K562 (cell line): ENCODE data around the gene MICALL2. TPM values are rescaled to one million over a fixed set of nuclear protein-coding genes. Genes with fewer than 3 reads are reported as not detected.

Experiments used
- ATAC-seq: fragments of 200-7000 bp; cut with Tn5 transposase; 3 replicates; pipeline ENCODE4 v1.9.1; 2020; ENCODE audit warnings: moderate library complexity
- BruUV-seq: library from RNA; stranded (reverse); fragments of 400-500 nt; replicated peaks from 2 replicates; lab custom pipeline; 2021; lab: Mats Ljungman, UMichigan
- CTCF ChIA-PET: fragments of 300-600 bp; formaldehyde crosslinking; extraction: SDS; loops from one replicate; lab custom pipeline; 2021; ENCODE audit warnings: low intra/inter-chr PET ratio; lab: Yijun Ruan, JAX
- POLR2A ChIA-PET: fragments of 300-600, 350-650 bp; sonication (Branson Sonifier 250); formaldehyde crosslinking; extraction: SDS; loops from one replicate; lab custom pipeline; 2021; ENCODE audit warnings: antibody characterized with exemption, inconsistent platforms; lab: Yijun Ruan, JAX
- DNase-seq, 4 experiments: peaks; one replicate each; pipeline versions ENCODE4 v3.0.0 to v3.0.0-alpha.2; 2011 to 2018; ENCODE audit warnings: low spot score in 3 of 4, mixed read lengths in 3 of 4; ENCODE audit errors: extremely low read depth in 1 of 4
- FAIRE-seq: peaks from 2 replicates; lab custom pipeline; 2011; peaks lifted over from hg19 to GRCh38; lab: Jason Lieb, UNC
- H2AFZ ChIP-seq: 2 replicates; pipeline ENCODE4 v1.6.0; 2011; ENCODE audit warnings: low read depth, low read length, control low read depth, inconsistent platforms
- H3K27ac ChIP-seq: fragments of 200-600 bp; 3 replicates; pipeline ENCODE4 v1.8.0; 2011; ENCODE audit warnings: low read depth, mild to moderate bottlenecking, control low read depth, inconsistent platforms, low read length, moderate library complexity, mixed read lengths; ENCODE audit errors: extremely low read depth
- H3K27me3 ChIP-seq, 2 experiments: fragments of 300-600 bp in 1 of 2; 2 replicates in 1 of 2; 3 replicates in 1 of 2; pipeline versions ENCODE4 v1.6.0 to v1.8.0; 2011; ENCODE audit warnings: inconsistent platforms in 2 of 2, low read length in 2 of 2, mild to moderate bottlenecking in 1 of 2, mixed read lengths in 1 of 2, moderate library complexity in 1 of 2; ENCODE audit not compliant: control insufficient read depth in 2 of 2, insufficient read depth in 2 of 2
- H3K36me3 ChIP-seq: fragments of 300-600 bp; 3 replicates; pipeline ENCODE4 v1.8.0; 2011; ENCODE audit warnings: mild to moderate bottlenecking, low read length, inconsistent platforms; ENCODE audit not compliant: control insufficient read depth, insufficient read depth
- H3K4me1 ChIP-seq, 2 experiments: fragments of 200-600 bp in 1 of 2; replicated peaks in 1 of 2; 2 replicates in 1 of 2; 3 replicates in 1 of 2; pipeline versions ENCODE4 v1.5.1 to v1.8.0; 2011; ENCODE audit warnings: inconsistent platforms in 2 of 2, low read length in 2 of 2, mild to moderate bottlenecking in 1 of 2, mixed read lengths in 1 of 2, moderate library complexity in 1 of 2; ENCODE audit not compliant: control insufficient read depth in 2 of 2, insufficient read depth in 2 of 2
- H3K4me2 ChIP-seq: 2 replicates; pipeline ENCODE4 v1.6.1; 2011; ENCODE audit warnings: low read length, control low read depth, inconsistent platforms, mixed read lengths; ENCODE audit not compliant: insufficient read depth
- H3K4me3 ChIP-seq: fragments of 200-600 bp; sonication (generic), shearing (Covaris generic); 2 replicates; pipeline ENCODE4 v1.5.1; 2016; ENCODE audit warnings: control low read depth, inconsistent platforms
- H3K79me2 ChIP-seq: fragments of 200-600 bp; 3 replicates; pipeline ENCODE4 v1.8.0; 2011; ENCODE audit warnings: low read length, inconsistent platforms; ENCODE audit not compliant: control insufficient read depth, insufficient read depth
- H3K9ac ChIP-seq, 2 experiments: 2 replicates each; pipeline versions ENCODE4 v1.6.0 to v1.6.1; 2011; ENCODE audit warnings: low read depth in 2 of 2, low read length in 2 of 2, control low read depth in 1 of 2, inconsistent platforms in 1 of 2, mild to moderate bottlenecking in 1 of 2, mixed read lengths in 1 of 2; ENCODE audit not compliant: insufficient read depth in 1 of 2
- H3K9me1 ChIP-seq: one replicate; pipeline ENCODE4 v1.6.0; 2011; ENCODE audit warnings: inconsistent platforms, mild to moderate bottlenecking, low read length, moderate library complexity; ENCODE audit not compliant: control insufficient read depth, insufficient read depth
- H3K9me3 ChIP-seq: replicated peaks from 2 replicates; pipeline ENCODE4 v1.5.1; 2011; ENCODE audit warnings: low read depth, low read length, inconsistent platforms; ENCODE audit not compliant: control insufficient read depth, insufficient read depth
- H4K20me1 ChIP-seq: replicated peaks from 2 replicates; pipeline ENCODE4 v1.6.1; 2011; ENCODE audit warnings: low read length, inconsistent platforms, mixed read lengths; ENCODE audit not compliant: control insufficient read depth, insufficient read depth
- ATF1 ChIP-seq, 2 experiments: fragments of 450-650 bp in 1 of 2; IDR thresholded peaks; 2 replicates each; pipeline ENCODE4 v1.6.1; 2016; ENCODE audit warnings: missing compliant biosample characterization in 1 of 2, missing genetic modification characterization in 1 of 2
- CXXC5 ChIP-seq: fragments of 250-450 bp; sonication (Bioruptor Pico); IDR thresholded peaks from 2 replicates; pipeline ENCODE4 v1.8.0; 2022; ENCODE audit warnings: inconsistent platforms, mild to moderate bottlenecking, moderate library complexity
- GTF2E2 ChIP-seq: fragments of 200-800 bp; sonication (Bioruptor generic); IDR thresholded peaks from 2 replicates; pipeline ENCODE4 v1.6.1; 2016; ENCODE audit warnings: missing genetic modification characterization, missing compliant biosample characterization
- GTF2F1 ChIP-seq: IDR thresholded peaks from 2 replicates; pipeline ENCODE4 v1.6.1; 2011; ENCODE audit warnings: low read depth, low read length, improper control_type of control experiment
- KLF6 ChIP-seq: fragments of 250-450 bp; sonication (Bioruptor Pico); IDR thresholded peaks from 2 replicates; pipeline ENCODE4 v1.4.0; 2020; ENCODE audit warnings: mild to moderate bottlenecking, moderate library complexity, borderline replicate concordance
- MAFG ChIP-seq: fragments of 450-650 bp; conservative IDR thresholded peaks from 2 replicates; pipeline ENCODE4 v1.6.1; 2016; ENCODE audit warnings: missing genetic modification characterization, missing compliant biosample characterization
- PYGO2 ChIP-seq: fragments of 450-650 bp; IDR thresholded peaks from 2 replicates; pipeline ENCODE4 v1.6.1; 2016; ENCODE audit warnings: mild to moderate bottlenecking, missing genetic modification characterization, moderate library complexity, missing compliant biosample characterization
- RUNX1 ChIP-seq: sonication (generic); IDR thresholded peaks from 2 replicates; pipeline ENCODE4 v1.6.1; 2016; ENCODE audit warnings: antibody characterized with exemption, low read depth
- SMAD3 ChIP-seq: fragments of 450-650 bp; formaldehyde crosslinking; conservative IDR thresholded peaks from 2 replicates; pipeline ENCODE4 v1.4.0; 2020; ENCODE audit warnings: mild to moderate bottlenecking
- SMAD4 ChIP-seq: fragments of 250-450 bp; sonication (Bioruptor Pico); conservative IDR thresholded peaks from 2 replicates; pipeline ENCODE4 v1.8.0; 2021; ENCODE audit warnings: inconsistent platforms, mild to moderate bottlenecking, moderate library complexity
- STAT5B ChIP-seq: fragments of 250-450 bp; sonication (Bioruptor Pico); IDR thresholded peaks from 2 replicates; pipeline ENCODE4 v1.8.0; 2021; ENCODE audit warnings: mild to moderate bottlenecking, inconsistent platforms
- WHSC1 ChIP-seq: IDR thresholded peaks from one replicate; pipeline ENCODE4 v1.6.1; 2012; ENCODE audit warnings: low read length, control low read depth, inconsistent platforms
- WGBS: fragments of 100-300 bp; shearing (Covaris generic); methylation state at CpG from one replicate; pipeline ENCODE4 v1.1.6; 2016; ENCODE audit warnings: low coverage, mixed read lengths; ENCODE audit not compliant: insufficient coverage; ENCODE audit errors: missing lambda C conversion rate; 5-methylcytosine and 5-hydroxymethylcytosine counted together
- in situ Hi-C: fragments of 300-500 bp; cut with MboI; formaldehyde crosslinking; loops from 4 replicates; pipeline ENCODE4 v1.15.0; 2018; ENCODE audit warnings: inconsistent platforms, mixed read lengths
- intact Hi-C: fragments of 100-400 bp; cut with micrococcal nuclease; formaldehyde crosslinking; loops from 2 replicates; pipeline ENCODE4 v1.14.2; 2022
- polyA plus RNA-seq, 8 experiments: library from polyadenylated mRNA; depleted of rRNA in 4 of 8; stranded (reverse) in 5 of 8; unstranded in 3 of 8; fragments of >200 nt; fragmentation: Nextera tagmentation in 2 of 8; fragmentation: Illumina TruSeq in 1 of 8; extraction: Ambion mirVana in 2 of 8; extraction: Trizol in 1 of 8; gene quantifications; 2 replicates each; pipeline versions ENCODE4 v1.2.1 to v1.2.3, GENCODE V29; 2011 to 2014; ENCODE audit warnings: inconsistent platforms in 1 of 8, missing spikeins in 1 of 8
- total RNA-seq, 7 experiments: library from RNA; depleted of rRNA in 6 of 7; stranded (reverse); fragments of >200 nt in 6 of 7; fragmentation: Illumina TruSeq in 2 of 7; extraction: Trizol in 2 of 7; gene quantifications; 2 replicates each; pipeline versions ENCODE4 v1.2.1 to v1.2.3, GENCODE V29; 2011 to 2021; ENCODE audit warnings: low replicate concordance in 1 of 7
- TF ChIP-seq, protein P1 (sequence below): fragments of 450-650 bp; IDR thresholded peaks from 2 replicates; pipeline ENCODE4 v1.6.1; 2018; ENCODE audit warnings: mild to moderate bottlenecking, low read depth; ENCODE audit not compliant: partially characterized antibody
- TF ChIP-seq, protein P2 (sequence below): fragments of 450-650 bp; IDR thresholded peaks from 2 replicates; pipeline ENCODE4 v1.6.1; 2016; ENCODE audit warnings: missing biosample characterization, missing genetic modification characterization
- TF ChIP-seq, protein P3 (sequence below): fragments of 450-650 bp; formaldehyde crosslinking; IDR thresholded peaks from 2 replicates; pipeline ENCODE4 v1.4.0; 2020; ENCODE audit warnings: mild to moderate bottlenecking, moderate library complexity
- TF ChIP-seq, protein P4 (sequence below): fragments of 450-650 bp; IDR thresholded peaks from 2 replicates; pipeline ENCODE4 v1.6.1; 2016; ENCODE audit warnings: antibody characterized with exemption
- TF ChIP-seq, protein P5 (sequence below): sonication (generic); formaldehyde crosslinking; IDR thresholded peaks from 2 replicates; pipeline ENCODE4 v1.8.1; 2023; ENCODE audit warnings: mild to moderate bottlenecking, missing genetic modification reagents, moderate library complexity

Gene MICALL2
- total and polyA plus RNA-seq, 9 of the 15 experiments (the other 6 are each of a cell fraction or from before 2014, with no cell fraction given), result 1.8 to 103 (median 17.0) TPM

DNA sequence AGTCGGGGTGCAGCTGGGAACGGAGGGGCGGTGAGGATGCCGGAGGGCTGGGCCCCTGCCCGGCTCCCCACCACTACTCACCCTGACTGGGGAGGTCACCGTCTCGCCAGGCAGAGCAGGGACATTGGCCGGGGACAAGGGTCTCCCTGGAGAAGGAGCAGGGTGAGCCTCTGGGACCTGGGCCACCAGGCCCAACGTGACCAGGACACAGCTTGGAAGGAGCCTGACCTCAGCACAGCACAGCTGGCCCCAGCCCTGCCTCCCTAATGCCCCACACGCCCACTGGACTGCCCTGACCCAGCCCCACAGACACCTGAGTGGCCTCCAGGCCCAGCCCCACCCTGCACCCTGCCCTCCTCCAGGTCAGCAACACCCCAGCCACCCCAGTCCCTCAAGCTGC lies 21.1 kb downstream of the MICALL2 start:
- Histone ChIP-seq H3K79me2 (no peaks in the 10 kb centered on the region; the same call in 2 of the 3 replicates), H3K9me1 (no peaks in the 10 kb centered on the region), H3K9ac (peak overlapping the region in 1 of 2 experiments; percentile 45; a peak in 1 of 4 replicates), H4K20me1 (no peaks in the 10 kb centered on the region), H3K4me3 (no peak overlapping the region), H3K9me3 (no peaks in the 10 kb centered on the region), H3K27me3 (no peaks in the 10 kb centered on the region), H3K36me3 (peaks cover 88% of the 10 kb centered on the region), H2AFZ (no peak overlapping the region), H3K27ac (no peak overlapping the region), H3K4me2 (no peak overlapping the region), H3K4me1 (peaks cover 0 to 56% of the 10 kb centered on the region in 2 experiments; a peak in 2 of 5 replicates)
- 92% methylated on average over 9 of the region's 10 CpGs for WGBS
- intact Hi-C loops (no loop called here), in situ Hi-C loops (no loop called here)
- FAIRE-seq (no peak), ATAC-seq (no peak), DNase-seq (no peak)
- BruUV-seq, result no TSS peak
- ChIA-PET POLR2A (interaction anchor here (0.6 to 1.2 kb wide), 4 partner anchors 10 to 20 kb away, joined by 3 to 4 read pairs (median 4); no protein-coding TSS in a partner anchor), CTCF (no interaction called here)
- TF ChIP-seq GTF2F1 (no peak), SMAD3 (CRISPR knock-in tag) (no peak), WHSC1 (no peak), PYGO2 (tag) (no peak), RUNX1 (no peak), SMAD4 (CRISPR knock-in tag) (no peak), ATF1 (CRISPR knock-in tag; IDR thresholded peaks at IDR 0.05) (no peak), ATF1 (tag; IDR thresholded peaks at IDR 0.05) (no peak), STAT5B (CRISPR knock-in tag) (no peak), MAFG (tag) (no peak), GTF2E2 (tag) (no peak), KLF6 (CRISPR knock-in tag) (no peak), CXXC5 (CRISPR knock-in tag) (no peak)
- TF ChIP-seq, protein P1, sequence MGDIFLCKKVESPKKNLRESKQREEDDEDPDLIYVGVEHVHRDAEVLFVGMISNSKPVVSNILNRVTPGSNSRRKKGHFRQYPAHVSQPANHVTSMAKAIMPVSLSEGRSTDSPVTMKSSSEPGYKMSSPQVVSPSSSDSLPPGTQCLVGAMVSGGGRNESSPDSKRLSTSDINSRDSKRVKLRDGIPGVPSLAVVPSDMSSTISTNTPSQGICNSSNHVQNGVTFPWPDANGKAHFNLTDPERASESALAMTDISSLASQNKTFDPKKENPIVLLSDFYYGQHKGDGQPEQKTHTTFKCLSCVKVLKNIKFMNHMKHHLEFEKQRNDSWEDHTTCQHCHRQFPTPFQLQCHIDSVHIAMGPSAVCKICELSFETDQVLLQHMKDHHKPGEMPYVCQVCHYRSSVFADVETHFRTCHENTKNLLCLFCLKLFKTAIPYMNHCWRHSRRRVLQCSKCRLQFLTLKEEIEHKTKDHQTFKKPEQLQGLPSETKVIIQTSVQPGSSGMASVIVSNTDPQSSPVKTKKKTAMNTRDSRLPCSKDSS, result no peak
- TF ChIP-seq, protein P2, sequence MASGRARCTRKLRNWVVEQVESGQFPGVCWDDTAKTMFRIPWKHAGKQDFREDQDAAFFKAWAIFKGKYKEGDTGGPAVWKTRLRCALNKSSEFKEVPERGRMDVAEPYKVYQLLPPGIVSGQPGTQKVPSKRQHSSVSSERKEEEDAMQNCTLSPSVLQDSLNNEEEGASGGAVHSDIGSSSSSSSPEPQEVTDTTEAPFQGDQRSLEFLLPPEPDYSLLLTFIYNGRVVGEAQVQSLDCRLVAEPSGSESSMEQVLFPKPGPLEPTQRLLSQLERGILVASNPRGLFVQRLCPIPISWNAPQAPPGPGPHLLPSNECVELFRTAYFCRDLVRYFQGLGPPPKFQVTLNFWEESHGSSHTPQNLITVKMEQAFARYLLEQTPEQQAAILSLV, result no peak
- TF ChIP-seq, protein P3, sequence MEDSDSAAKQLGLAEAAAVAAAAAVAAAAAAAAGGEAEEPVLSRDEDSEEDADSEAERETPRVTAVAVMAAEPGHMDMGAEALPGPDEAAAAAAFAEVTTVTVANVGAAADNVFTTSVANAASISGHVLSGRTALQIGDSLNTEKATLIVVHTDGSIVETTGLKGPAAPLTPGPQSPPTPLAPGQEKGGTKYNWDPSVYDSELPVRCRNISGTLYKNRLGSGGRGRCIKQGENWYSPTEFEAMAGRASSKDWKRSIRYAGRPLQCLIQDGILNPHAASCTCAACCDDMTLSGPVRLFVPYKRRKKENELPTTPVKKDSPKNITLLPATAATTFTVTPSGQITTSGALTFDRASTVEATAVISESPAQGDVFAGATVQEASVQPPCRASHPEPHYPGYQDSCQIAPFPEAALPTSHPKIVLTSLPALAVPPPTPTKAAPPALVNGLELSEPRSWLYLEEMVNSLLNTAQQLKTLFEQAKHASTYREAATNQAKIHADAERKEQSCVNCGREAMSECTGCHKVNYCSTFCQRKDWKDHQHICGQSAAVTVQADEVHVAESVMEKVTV, result no peak
- TF ChIP-seq, protein P4, sequence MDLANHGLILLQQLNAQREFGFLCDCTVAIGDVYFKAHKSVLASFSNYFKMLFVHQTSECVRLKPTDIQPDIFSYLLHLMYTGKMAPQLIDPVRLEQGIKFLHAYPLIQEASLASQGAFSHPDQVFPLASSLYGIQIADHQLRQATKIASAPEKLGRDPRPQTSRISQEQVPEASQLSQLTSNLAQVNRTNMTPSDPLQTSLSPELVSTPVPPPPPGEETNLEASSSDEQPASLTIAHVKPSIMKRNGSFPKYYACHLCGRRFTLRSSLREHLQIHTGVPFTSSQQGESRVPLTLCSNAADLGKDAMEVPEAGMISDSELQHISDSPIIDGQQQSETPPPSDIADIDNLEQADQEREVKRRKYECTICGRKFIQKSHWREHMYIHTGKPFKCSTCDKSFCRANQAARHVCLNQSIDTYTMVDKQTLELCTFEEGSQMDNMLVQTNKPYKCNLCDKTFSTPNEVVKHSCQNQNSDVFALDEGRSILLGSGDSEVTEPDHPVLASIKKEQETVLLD, result no peak
- TF ChIP-seq, protein P5, sequence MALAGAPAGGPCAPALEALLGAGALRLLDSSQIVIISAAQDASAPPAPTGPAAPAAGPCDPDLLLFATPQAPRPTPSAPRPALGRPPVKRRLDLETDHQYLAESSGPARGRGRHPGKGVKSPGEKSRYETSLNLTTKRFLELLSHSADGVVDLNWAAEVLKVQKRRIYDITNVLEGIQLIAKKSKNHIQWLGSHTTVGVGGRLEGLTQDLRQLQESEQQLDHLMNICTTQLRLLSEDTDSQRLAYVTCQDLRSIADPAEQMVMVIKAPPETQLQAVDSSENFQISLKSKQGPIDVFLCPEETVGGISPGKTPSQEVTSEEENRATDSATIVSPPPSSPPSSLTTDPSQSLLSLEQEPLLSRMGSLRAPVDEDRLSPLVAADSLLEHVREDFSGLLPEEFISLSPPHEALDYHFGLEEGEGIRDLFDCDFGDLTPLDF (CRISPR knock-in tag), result no peak
